OCI-LY1 (cell line): Measurements from ENCODE around the gene FAM83C.

Source experiments
- CTCF ChIP-seq: fragments of 200-600 bp; sonication (generic), shearing (Covaris generic); IDR thresholded peaks from 2 replicates; pipeline ENCODE4 v1.5.1; 2017; ENCODE audit warnings: mild to moderate bottlenecking, antibody characterized with exemption, low read length, moderate library complexity, mixed read lengths
- EZH2 ChIP-seq: fragments of 200-600 bp; sonication (generic), shearing (Covaris generic); IDR thresholded peaks from 2 replicates; pipeline ENCODE4 v1.8.0; 2017; ENCODE audit warnings: borderline replicate concordance, mixed run types, mild to moderate bottlenecking, antibody characterized with exemption, low read length, moderate library complexity, mixed read lengths

GRCh38 chr20:35316086-35316485 is 23.9 kb upstream of the FAM83C start:
- TF ChIP-seq CTCF = no peak
- TF ChIP-seq EZH2 = no peak
